ENCODE results near the gene SCNN1G. TPM values are rescaled to one million over a fixed set of nuclear protein-coding genes. Genes with fewer than 3 reads are reported as not detected.

Gene SCNN1G
- total RNA-seq, 4 donors from 2014 or later = not detected

DNA sequence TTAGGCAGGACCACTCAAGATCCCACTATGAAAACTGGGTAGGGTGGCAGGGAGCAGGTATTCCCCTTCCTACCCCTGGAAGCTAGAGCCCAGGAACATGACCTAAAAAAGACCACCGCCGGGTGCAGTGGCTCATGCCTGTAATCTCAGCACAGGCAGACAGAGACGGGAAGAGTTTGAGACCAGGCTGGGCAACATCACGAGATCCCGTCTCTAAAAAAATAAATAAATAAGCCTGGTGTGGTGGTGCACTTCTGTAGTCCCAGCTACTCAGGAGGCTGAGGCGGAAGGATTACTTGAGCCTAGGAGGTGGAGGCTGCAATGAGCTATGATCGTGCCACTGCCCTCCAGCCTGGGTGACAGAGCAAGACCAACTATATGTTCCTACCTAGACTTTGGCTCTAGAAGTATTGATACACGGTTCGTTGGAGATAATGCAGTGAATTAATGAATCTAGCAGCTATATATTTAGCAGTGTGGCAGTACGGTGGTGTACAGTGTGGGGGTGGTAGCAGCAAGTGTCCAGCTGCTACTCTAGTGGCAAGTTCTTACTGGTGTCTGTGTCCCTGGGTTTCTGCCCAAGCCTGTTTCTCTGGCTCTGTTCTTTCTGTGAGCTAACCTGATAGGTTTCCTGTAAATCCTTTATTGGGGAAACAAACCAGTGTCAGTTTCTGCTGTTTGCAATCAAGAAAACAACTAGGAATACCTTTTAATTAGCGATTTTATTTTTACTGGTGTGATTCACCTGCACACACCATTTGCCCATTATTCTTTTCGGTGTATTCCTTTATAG is 30.0 kb upstream of the SCNN1G start:
- no peak for DNase-seq (ENCODE audit: low spot score)

DNA sequence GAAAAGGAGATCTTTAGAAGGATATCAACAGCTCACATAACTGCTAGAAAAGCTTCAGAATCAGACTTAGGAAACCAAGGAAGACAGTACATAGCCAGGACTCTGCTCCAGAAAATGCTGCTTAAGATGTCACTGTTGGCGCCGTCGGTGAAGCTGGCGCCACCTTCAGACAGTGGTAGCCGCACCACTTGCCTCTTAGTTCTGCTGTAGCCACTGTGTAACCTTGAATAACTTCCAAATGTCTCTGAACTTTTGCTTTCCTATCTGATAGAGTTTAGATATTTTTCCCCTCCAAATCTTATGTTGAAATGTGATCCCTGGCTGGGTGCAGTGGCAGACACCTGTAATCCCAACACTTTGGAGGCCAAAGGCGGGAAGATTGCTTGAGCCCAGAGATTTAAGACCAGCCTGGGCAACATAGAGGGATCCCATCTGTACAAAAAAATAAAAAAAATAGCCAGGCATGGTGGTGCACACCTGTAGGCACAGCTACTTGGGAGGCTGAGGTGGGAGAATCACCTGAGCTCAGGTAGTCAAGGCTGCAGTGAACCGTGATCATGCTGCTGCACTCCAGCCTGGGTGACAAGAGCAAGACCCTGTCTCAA is 27.0 kb upstream of the SCNN1G start:
- DNase-seq (ENCODE audit: low spot score) (no peak), ATAC-seq (ENCODE audit: low FRiP score) (no peak)
- TF ChIP-seq, protein P1, sequence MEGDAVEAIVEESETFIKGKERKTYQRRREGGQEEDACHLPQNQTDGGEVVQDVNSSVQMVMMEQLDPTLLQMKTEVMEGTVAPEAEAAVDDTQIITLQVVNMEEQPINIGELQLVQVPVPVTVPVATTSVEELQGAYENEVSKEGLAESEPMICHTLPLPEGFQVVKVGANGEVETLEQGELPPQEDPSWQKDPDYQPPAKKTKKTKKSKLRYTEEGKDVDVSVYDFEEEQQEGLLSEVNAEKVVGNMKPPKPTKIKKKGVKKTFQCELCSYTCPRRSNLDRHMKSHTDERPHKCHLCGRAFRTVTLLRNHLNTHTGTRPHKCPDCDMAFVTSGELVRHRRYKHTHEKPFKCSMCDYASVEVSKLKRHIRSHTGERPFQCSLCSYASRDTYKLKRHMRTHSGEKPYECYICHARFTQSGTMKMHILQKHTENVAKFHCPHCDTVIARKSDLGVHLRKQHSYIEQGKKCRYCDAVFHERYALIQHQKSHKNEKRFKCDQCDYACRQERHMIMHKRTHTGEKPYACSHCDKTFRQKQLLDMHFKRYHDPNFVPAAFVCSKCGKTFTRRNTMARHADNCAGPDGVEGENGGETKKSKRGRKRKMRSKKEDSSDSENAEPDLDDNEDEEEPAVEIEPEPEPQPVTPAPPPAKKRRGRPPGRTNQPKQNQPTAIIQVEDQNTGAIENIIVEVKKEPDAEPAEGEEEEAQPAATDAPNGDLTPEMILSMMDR (IDR thresholded peaks at IDR 0.05) = no peak

More for the DNA sequence above, 30.0 kb upstream of the SCNN1G start:
- ATAC-seq (ENCODE audit: low FRiP score) = no peak
- TF ChIP-seq, protein P1 (IDR thresholded peaks at IDR 0.05) = no peak

DNA sequence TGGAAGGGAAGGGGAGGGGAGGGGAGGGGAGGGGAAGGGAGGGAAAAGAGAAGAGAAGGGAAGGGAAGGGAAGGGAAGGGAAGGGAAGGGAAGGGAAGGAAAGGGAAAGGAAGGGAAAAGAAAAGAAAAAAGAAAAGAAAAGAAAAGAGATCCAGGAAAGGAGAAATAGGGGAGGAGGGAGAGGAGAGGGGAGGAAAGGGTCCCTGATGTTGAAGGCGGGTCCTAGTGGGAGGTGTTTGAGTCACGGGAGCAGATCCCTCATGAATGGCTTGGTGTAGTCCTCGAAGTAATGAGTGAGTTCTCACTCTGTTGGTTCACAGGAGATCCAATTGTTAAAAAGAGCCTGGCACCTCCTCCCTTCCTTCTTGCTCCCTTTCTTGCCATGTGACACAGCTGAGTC is 26.4 kb upstream of the SCNN1G start:
- TF ChIP-seq, protein P1 (IDR thresholded peaks at IDR 0.05) = no peak
- no peak for DNase-seq (ENCODE audit: low spot score)
- no peak for ATAC-seq (ENCODE audit: low FRiP score)

DNA sequence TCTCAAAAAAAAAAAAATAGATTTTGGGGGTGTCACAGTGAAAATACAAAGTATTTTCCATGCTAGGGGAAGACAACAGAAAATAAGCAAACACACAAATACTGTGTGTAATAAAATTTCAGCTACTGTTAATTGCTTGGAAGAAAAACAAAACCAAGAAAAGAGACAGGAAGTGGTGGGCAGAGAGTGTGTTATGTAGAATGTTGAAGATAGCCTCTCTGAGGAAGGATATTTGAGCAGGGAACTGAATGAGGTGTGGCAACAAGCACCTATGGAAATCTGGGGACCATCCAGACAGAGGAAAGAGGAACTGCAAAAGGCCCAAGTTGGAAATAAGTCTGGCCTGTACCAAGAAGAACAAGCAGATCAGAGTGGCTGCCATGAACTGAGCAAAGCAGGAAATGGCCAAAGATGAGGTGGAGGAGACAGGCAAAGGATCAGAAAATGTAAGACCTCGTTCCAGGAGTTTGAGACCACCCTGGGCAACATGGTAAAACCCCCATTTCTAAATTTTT is 25.5 kb upstream of the SCNN1G start:
- TF ChIP-seq, protein P1 (IDR thresholded peaks at IDR 0.05) = no peak
- ATAC-seq (ENCODE audit: low FRiP score) (no peak), DNase-seq (ENCODE audit: low spot score) (no peak)

DNA sequence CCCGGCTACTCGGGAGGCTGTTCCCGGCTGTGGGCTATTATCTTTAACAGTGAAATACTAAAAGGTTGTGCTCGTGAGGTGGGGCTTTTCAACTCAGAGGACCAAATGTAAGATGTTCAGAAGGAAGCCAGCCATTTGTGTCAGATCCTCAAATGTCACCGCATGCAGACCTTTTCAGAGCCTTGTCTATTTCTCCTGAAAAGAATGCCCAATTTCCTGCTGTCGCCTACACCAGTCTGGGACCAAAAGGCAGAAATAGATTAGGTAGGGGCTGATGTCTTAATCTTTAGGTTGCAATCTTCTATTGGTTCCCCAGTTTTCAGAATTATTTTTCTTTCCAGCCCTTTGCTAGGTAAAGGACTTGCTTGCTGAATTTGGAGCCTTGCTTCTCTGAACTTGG is 24.4 kb upstream of the SCNN1G start:
- TF ChIP-seq, protein P1 (IDR thresholded peaks at IDR 0.05) = no peak
- DNase-seq (ENCODE audit: low spot score) = no peak
- ATAC-seq (ENCODE audit: low FRiP score) = no peak

DNA sequence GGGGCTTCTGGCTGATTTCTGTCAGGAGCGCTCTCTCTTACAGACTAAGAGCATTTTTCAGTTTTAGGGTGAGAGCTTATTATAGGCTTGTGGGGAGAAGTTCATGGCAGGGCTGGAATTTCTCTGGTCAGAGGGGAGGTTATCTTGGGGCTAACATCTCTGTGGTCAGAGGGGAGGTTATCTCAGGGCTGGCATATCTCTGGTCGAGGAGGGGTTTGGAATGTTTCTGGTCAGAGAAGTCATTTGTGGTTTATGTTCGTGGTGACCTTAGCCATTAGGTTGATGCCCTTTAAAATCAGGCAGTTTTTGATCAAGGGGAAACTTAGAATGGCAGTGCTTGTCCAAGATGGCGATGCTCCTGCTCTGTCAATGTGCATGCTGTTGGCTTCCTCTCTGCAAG is 22.5 kb upstream of the SCNN1G start:
- ATAC-seq (ENCODE audit: low FRiP score) = no peak
- TF ChIP-seq, protein P1 (IDR thresholded peaks at IDR 0.05) = no peak

More for the DNA sequence above, 22.5 kb upstream of the SCNN1G start:
- no peak for DNase-seq (ENCODE audit: low spot score)

Data from omental fat pad (tissue), 4 donors.